Measurements from ENCODE around the gene ACOT13. TPM values are rescaled to one million over a fixed set of nuclear protein-coding genes. Genes with fewer than 3 reads are reported as not detected.
"Not testable (repeated sequence)": the region's sequence is repeated elsewhere in the genome, so short reads cannot be mapped to it uniquely, and the experiment has no call there.

ACOT13 gene
- total and polyA plus RNA-seq, 9 donors, result 3.4 to 32.2 (median 9.8) TPM

GRCh38 chr6:24668997-24669361, 2.1 kb downstream of the ACOT13 start:
- intact Hi-C loops (cut with DNase I), result no loop called here
- peaks cover 2% of the 10 kb centered on the region for H3K4me1 ChIP-seq (ENCODE audit: insufficient read depth)
- 90 to 97% (median 91%) methylated on average over 9 of the region's 9 CpGs for WGBS, 3 donors
- H3K4me3 ChIP-seq, result no peak overlapping the region
- H3K27me3 ChIP-seq, result no peaks in the 10 kb centered on the region
- no peak for DNase-seq
- TF ChIP-seq EP300 (IDR thresholded peaks at IDR 0.05) (no peak), POLR2A (IDR thresholded peaks at IDR 0.05) (no peak), CTCF (IDR thresholded peaks at IDR 0.05) (no peak)
- no peak overlapping the region for H3K27ac ChIP-seq
- no peaks in the 10 kb centered on the region for H3K36me3 ChIP-seq
- H3K9me3 ChIP-seq, result no peaks in the 10 kb centered on the region

GRCh38 chr6:24670492-24670891, 3.6 kb downstream of the ACOT13 start:
- H3K36me3 ChIP-seq; H3K27ac ChIP-seq; DNase-seq; H3K4me3 ChIP-seq; H3K4me1 ChIP-seq (ENCODE audit: insufficient read depth); intact Hi-C loops (cut with DNase I); H3K27me3 ChIP-seq; H3K9me3 ChIP-seq: not testable (repeated sequence)

- H3K4me3 ChIP-seq; H3K4me1 ChIP-seq (ENCODE audit: insufficient read depth); H3K27ac ChIP-seq; H3K36me3 ChIP-seq; H3K9me3 ChIP-seq; intact Hi-C loops (cut with DNase I); H3K27me3 ChIP-seq; DNase-seq: not testable (repeated sequence)
- 93 to 98% (median 95%) methylated on average over 4 of the region's 4 CpGs for WGBS, 3 donors
These were observed 4.2 kb downstream of the ACOT13 start for GRCh38 chr6:24671077-24671476.

GRCh38 chr6:24672620-24673182, 5.8 kb downstream of the ACOT13 start:
- Histone ChIP-seq H3K27me3 (no peaks in the 10 kb centered on the region), H3K4me3 (no peak overlapping the region), H3K27ac (no peak overlapping the region), H3K4me1 (ENCODE audit: insufficient read depth) (no peaks in the 10 kb centered on the region), H3K36me3 (no peaks in the 10 kb centered on the region), H3K9me3 (no peaks in the 10 kb centered on the region)
- no peak for DNase-seq
- intact Hi-C loops (cut with DNase I), result no loop called here
- TF ChIP-seq CTCF (IDR thresholded peaks at IDR 0.05) (no peak), EP300 (IDR thresholded peaks at IDR 0.05) (no peak), POLR2A (IDR thresholded peaks at IDR 0.05) (no peak)
- WGBS, 3 donors, result 83 to 94% (median 94%) methylated on average over 6 of the region's 6 CpGs

GRCh38 chr6:24673625-24674024, 6.7 kb downstream of the ACOT13 start:
- H3K27ac ChIP-seq, result no peak overlapping the region
- no peaks in the 10 kb centered on the region for H3K4me1 ChIP-seq (ENCODE audit: insufficient read depth)
- intact Hi-C loops (cut with DNase I), result no loop called here
- no peak overlapping the region for H3K4me3 ChIP-seq
- 80 to 85% (median 80%) methylated on average over 2 of the region's 2 CpGs for WGBS, 3 donors
- TF ChIP-seq CTCF (IDR thresholded peaks at IDR 0.05), result no peak
- TF ChIP-seq POLR2A (IDR thresholded peaks at IDR 0.05), result no peak
- TF ChIP-seq EP300 (IDR thresholded peaks at IDR 0.05), result no peak
- no peaks in the 10 kb centered on the region for H3K9me3 ChIP-seq
- no peaks in the 10 kb centered on the region for H3K27me3 ChIP-seq
- no peaks in the 10 kb centered on the region for H3K36me3 ChIP-seq
- DNase-seq, result no peak

- H3K9me3 ChIP-seq; H3K4me1 ChIP-seq (ENCODE audit: insufficient read depth); H3K27ac ChIP-seq; DNase-seq; intact Hi-C loops (cut with DNase I); H3K27me3 ChIP-seq; H3K4me3 ChIP-seq; H3K36me3 ChIP-seq: not testable (repeated sequence)
- WGBS, 3 donors, result 91 to 97% (median 95%) methylated on average over 11 of the region's 11 CpGs
These were observed 12.0 kb downstream of the ACOT13 start for GRCh38 chr6:24678792-24679352.
